Ishikawa (cell line): ENCODE data around the gene TADA3.

Experiments used
- CEBPB ChIP-seq: IDR thresholded peaks from 2 replicates; pipeline ENCODE4 v1.6.1; 2012
- CREB1 ChIP-seq: IDR thresholded peaks from 2 replicates; pipeline ENCODE4 v1.6.1; 2012; ENCODE audit warnings: low read depth
- EGR1 ChIP-seq: IDR thresholded peaks from 2 replicates; pipeline ENCODE4 v1.6.1; 2012
- EP300 ChIP-seq: IDR thresholded peaks from 2 replicates; pipeline ENCODE4 v1.6.1; 2012; ENCODE audit warnings: borderline replicate concordance
- FOXM1 ChIP-seq: IDR thresholded peaks from 2 replicates; pipeline ENCODE4 v1.6.1; 2012; ENCODE audit warnings: low read depth, borderline replicate concordance
- NFIC ChIP-seq: IDR thresholded peaks from 2 replicates; pipeline ENCODE4 v1.6.1; 2012
- RAD21 ChIP-seq: IDR thresholded peaks from 2 replicates; pipeline ENCODE4 v1.6.1; 2012; ENCODE audit warnings: low read depth
- TAF1 ChIP-seq: IDR thresholded peaks from 2 replicates; pipeline ENCODE4 v1.6.1; 2012; ENCODE audit warnings: low read depth, mild to moderate bottlenecking
- TEAD4 ChIP-seq: IDR thresholded peaks from 2 replicates; pipeline ENCODE4 v1.6.1; 2012
- YY1 ChIP-seq: IDR thresholded peaks from 2 replicates; pipeline ENCODE4 v1.6.1; 2012; ENCODE audit warnings: low read depth
- ZBTB7A ChIP-seq: IDR thresholded peaks from 2 replicates; pipeline ENCODE4 v1.6.1; 2012; ENCODE audit warnings: low read depth
- TF ChIP-seq, protein P1 (sequence below): IDR thresholded peaks from 2 replicates; pipeline ENCODE4 v1.6.1; 2012; ENCODE audit warnings: low read depth, mild to moderate bottlenecking
- TF ChIP-seq, protein P2 (sequence below): IDR thresholded peaks from 2 replicates; pipeline ENCODE4 v1.6.1; 2012
- TF ChIP-seq, protein P3 (sequence below): IDR thresholded peaks from 2 replicates; pipeline ENCODE4 v1.6.1; 2012

DNA sequence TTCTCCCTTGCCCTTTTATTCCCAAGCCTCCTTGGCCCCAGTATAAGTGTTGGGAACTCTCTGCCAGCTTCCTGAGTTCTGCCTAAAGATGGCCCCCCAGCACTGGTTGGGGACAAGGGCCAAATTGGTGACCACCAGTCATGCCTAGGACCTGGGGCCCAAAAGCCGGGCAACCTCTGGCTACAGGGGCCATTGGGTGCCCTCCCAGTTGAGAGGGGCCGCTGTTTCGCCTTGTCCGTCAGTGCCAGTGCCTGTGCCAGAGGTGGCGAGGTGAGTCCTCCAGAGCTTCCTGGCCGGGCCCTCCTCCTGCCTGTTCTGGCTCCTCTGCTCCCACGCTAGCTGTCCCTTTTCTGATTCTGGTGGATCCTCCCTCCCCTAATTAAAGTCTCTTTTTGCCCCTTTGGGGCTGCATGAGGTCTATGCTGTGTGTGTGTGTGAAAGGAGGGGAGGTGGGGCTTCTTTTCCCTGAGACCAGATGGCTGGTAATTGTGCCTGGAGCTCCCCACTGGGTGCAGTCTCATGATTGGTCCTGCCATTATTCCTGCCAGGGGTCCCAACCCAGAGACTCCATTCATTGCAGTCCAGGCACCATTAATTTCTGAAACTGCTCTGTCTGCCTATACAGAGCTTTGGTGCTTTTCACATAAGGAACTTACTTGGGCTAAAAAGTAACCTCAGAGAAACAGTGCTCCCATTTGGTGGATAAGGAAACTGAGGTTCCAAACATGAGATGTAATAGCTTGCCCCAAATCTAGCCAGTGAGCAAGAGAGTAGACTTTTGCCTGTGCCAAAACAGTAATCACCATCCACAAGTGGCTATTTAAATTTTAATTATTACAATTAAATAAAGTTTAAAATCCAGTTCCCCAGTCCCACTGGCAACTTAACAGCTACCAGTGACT lies 14.7 kb upstream of the TADA3 start:
- TF ChIP-seq, protein P1, sequence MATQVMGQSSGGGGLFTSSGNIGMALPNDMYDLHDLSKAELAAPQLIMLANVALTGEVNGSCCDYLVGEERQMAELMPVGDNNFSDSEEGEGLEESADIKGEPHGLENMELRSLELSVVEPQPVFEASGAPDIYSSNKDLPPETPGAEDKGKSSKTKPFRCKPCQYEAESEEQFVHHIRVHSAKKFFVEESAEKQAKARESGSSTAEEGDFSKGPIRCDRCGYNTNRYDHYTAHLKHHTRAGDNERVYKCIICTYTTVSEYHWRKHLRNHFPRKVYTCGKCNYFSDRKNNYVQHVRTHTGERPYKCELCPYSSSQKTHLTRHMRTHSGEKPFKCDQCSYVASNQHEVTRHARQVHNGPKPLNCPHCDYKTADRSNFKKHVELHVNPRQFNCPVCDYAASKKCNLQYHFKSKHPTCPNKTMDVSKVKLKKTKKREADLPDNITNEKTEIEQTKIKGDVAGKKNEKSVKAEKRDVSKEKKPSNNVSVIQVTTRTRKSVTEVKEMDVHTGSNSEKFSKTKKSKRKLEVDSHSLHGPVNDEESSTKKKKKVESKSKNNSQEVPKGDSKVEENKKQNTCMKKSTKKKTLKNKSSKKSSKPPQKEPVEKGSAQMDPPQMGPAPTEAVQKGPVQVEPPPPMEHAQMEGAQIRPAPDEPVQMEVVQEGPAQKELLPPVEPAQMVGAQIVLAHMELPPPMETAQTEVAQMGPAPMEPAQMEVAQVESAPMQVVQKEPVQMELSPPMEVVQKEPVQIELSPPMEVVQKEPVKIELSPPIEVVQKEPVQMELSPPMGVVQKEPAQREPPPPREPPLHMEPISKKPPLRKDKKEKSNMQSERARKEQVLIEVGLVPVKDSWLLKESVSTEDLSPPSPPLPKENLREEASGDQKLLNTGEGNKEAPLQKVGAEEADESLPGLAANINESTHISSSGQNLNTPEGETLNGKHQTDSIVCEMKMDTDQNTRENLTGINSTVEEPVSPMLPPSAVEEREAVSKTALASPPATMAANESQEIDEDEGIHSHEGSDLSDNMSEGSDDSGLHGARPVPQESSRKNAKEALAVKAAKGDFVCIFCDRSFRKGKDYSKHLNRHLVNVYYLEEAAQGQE: no peak
- TF ChIP-seq CREB1: no peak
- TF ChIP-seq, protein P2, sequence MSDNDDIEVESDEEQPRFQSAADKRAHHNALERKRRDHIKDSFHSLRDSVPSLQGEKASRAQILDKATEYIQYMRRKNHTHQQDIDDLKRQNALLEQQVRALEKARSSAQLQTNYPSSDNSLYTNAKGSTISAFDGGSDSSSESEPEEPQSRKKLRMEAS: no peak
- no peak for TF ChIP-seq ZBTB7A
- TF ChIP-seq EP300: no peak
- TF ChIP-seq RAD21: no peak
- no peak for TF ChIP-seq TAF1
- TF ChIP-seq, protein P3, sequence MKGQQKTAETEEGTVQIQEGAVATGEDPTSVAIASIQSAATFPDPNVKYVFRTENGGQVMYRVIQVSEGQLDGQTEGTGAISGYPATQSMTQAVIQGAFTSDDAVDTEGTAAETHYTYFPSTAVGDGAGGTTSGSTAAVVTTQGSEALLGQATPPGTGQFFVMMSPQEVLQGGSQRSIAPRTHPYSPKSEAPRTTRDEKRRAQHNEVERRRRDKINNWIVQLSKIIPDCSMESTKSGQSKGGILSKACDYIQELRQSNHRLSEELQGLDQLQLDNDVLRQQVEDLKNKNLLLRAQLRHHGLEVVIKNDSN: no peak
- no peak for TF ChIP-seq YY1
- no peak for TF ChIP-seq TEAD4
- no peak for TF ChIP-seq FOXM1
- TF ChIP-seq EGR1: no peak
- no peak for TF ChIP-seq CEBPB
- TF ChIP-seq NFIC: no peak
